ENCODE results near the gene KDM5B.

DNA sequence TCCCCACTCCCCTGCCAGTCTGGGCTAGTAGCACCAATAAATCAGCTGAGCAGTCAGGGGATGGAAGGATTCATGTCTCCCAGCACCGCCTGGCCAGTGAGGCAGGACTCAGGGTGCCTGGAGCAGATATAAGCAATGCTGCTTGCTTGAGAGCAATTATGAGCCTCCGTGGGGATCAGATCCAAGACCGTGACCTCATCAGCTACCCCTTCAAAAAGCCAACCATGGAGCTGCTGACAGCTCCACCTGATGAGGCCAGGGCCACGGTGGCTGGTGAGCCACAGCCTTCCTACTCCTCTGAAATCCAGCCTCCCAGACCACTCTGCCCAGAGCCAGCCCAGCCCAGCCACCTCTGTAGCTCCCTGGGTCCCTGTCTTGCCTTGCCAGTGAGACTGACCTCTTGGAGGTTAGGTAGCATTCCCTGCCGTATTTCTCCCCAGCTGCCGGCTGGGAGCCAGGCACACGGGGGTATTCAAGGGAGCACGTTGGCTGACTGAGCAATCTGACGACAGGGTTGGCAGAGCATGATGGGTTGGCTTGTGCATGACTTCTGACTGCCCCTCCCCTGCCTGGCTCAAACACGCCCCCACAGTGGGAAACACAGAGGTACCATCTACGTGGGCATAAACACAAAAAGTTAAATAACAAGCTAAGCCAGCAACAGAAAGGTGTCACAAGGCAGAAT is 126.3 kb downstream of the KDM5B start:
- TF ChIP-seq, protein P1, sequence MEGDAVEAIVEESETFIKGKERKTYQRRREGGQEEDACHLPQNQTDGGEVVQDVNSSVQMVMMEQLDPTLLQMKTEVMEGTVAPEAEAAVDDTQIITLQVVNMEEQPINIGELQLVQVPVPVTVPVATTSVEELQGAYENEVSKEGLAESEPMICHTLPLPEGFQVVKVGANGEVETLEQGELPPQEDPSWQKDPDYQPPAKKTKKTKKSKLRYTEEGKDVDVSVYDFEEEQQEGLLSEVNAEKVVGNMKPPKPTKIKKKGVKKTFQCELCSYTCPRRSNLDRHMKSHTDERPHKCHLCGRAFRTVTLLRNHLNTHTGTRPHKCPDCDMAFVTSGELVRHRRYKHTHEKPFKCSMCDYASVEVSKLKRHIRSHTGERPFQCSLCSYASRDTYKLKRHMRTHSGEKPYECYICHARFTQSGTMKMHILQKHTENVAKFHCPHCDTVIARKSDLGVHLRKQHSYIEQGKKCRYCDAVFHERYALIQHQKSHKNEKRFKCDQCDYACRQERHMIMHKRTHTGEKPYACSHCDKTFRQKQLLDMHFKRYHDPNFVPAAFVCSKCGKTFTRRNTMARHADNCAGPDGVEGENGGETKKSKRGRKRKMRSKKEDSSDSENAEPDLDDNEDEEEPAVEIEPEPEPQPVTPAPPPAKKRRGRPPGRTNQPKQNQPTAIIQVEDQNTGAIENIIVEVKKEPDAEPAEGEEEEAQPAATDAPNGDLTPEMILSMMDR (IDR thresholded peaks at IDR 0.05), result no peak
- TF ChIP-seq TCF7L2 (IDR thresholded peaks at IDR 0.05; ENCODE audit: low read depth, low read length), result no peak
- no peak for TF ChIP-seq SIN3A (IDR thresholded peaks at IDR 0.05; ENCODE audit: borderline replicate concordance, insufficient read depth, low read depth, low read length)
- TF ChIP-seq, protein P2, sequence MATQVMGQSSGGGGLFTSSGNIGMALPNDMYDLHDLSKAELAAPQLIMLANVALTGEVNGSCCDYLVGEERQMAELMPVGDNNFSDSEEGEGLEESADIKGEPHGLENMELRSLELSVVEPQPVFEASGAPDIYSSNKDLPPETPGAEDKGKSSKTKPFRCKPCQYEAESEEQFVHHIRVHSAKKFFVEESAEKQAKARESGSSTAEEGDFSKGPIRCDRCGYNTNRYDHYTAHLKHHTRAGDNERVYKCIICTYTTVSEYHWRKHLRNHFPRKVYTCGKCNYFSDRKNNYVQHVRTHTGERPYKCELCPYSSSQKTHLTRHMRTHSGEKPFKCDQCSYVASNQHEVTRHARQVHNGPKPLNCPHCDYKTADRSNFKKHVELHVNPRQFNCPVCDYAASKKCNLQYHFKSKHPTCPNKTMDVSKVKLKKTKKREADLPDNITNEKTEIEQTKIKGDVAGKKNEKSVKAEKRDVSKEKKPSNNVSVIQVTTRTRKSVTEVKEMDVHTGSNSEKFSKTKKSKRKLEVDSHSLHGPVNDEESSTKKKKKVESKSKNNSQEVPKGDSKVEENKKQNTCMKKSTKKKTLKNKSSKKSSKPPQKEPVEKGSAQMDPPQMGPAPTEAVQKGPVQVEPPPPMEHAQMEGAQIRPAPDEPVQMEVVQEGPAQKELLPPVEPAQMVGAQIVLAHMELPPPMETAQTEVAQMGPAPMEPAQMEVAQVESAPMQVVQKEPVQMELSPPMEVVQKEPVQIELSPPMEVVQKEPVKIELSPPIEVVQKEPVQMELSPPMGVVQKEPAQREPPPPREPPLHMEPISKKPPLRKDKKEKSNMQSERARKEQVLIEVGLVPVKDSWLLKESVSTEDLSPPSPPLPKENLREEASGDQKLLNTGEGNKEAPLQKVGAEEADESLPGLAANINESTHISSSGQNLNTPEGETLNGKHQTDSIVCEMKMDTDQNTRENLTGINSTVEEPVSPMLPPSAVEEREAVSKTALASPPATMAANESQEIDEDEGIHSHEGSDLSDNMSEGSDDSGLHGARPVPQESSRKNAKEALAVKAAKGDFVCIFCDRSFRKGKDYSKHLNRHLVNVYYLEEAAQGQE (IDR thresholded peaks at IDR 0.05; ENCODE audit: insufficient read depth in 1 of 2, low read depth in 2 of 2, low read length in 1 of 2), result no peak
- TF ChIP-seq POLR2AphosphoS5 (IDR thresholded peaks at IDR 0.05; ENCODE audit: low read depth, low read length), result no peak

Measured in Panc1 (cell line).